Mucosa of descending colon (tissue), 3 donors: ENCODE results near the gene MSX2. TPM values are rescaled to one million over a fixed set of nuclear protein-coding genes. Genes with fewer than 3 reads are reported as not detected.

Experiments
- ATAC-seq: fragments of 200-7000 bp; cut with Tn5 transposase; one replicate; pipeline ENCODE4 v1.9.1; 2020; ENCODE audit warnings: mild to moderate bottlenecking, moderate library complexity
- DNase-seq, 3 donors: peaks; one replicate each; pipeline ENCODE4 v3.0.0-alpha.2; 2020
- H3K36me3 ChIP-seq: fragments of 200-600 bp; one replicate; pipeline ENCODE4 v1.8.0; 2021; ENCODE audit warnings: low read depth, mild to moderate bottlenecking
- H3K4me1 ChIP-seq: fragments of 200-600 bp; one replicate; pipeline ENCODE4 v1.8.0; 2021; ENCODE audit warnings: low read depth, mild to moderate bottlenecking
- H3K4me3 ChIP-seq: fragments of 200-600 bp; one replicate; pipeline ENCODE4 v1.8.0; 2021; ENCODE audit warnings: mild to moderate bottlenecking
- H3K9me3 ChIP-seq: fragments of 200-600 bp; one replicate; pipeline ENCODE4 v1.8.0; 2021; ENCODE audit warnings: mild to moderate bottlenecking
- intact Hi-C, 2 donors: fragments of 100-400 bp; cut with DNase I in 1 of 2; cut with micrococcal nuclease in 1 of 2; formaldehyde crosslinking; loops; one replicate each; pipeline versions ENCODE4 v1.11.0 to v1.11.1; 2022; cut with DNase I, micrococcal nuclease
- total RNA-seq, 3 donors: library from RNA; stranded (reverse); fragmentation: NEBNext Ultra II Directional in 2 of 3; extraction: Animal tissue kit (Norgen Biotek cat#: 25700) in 2 of 3; gene quantifications; one replicate each; pipeline versions ENCODE4 v1.2.1 to v1.2.4, GENCODE V29; 2021 to 2023
- TF ChIP-seq, protein P1 (sequence below): fragments of 200-600 bp; IDR thresholded peaks from one replicate; pipeline ENCODE4 v1.8.0; 2022; ENCODE audit warnings: antibody characterized with exemption, mild to moderate bottlenecking
- donor health status: DM: no; HTN: no; CAD: no; lungs with moderate emphysema.
- donor health status: DM: no; HTN: no; CAD: no.
- donor health status: DM: no; HTN: yes; CAD: no.

The MSX2 gene
- total RNA-seq, 3 donors from 2014 or later: 0.17 to 0.66 (median 0.31) TPM

DNA sequence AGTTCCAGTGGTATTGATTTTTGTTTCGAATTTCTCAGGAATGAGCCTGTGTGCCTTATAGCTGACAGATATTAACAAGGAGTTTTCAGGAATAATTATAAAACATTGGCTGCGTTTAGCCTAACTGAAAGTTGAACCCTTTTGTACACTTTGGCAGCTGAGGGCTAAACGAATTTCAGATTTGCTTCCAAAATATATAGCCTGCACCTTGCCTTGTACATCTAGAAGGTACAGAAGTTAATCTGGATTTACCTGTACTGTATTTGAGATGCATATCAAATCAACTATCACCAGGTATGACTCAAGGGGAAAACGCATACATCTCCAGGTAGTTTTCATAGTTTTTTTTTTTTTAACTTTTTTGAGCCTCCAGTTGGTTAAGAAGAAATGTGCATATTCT lies 1.9 kb upstream of the MSX2 start:
- peaks cover 6% of the 10 kb centered on the region for H3K4me1 ChIP-seq
- no peak overlapping the region for H3K4me3 ChIP-seq
- TF ChIP-seq, protein P1, sequence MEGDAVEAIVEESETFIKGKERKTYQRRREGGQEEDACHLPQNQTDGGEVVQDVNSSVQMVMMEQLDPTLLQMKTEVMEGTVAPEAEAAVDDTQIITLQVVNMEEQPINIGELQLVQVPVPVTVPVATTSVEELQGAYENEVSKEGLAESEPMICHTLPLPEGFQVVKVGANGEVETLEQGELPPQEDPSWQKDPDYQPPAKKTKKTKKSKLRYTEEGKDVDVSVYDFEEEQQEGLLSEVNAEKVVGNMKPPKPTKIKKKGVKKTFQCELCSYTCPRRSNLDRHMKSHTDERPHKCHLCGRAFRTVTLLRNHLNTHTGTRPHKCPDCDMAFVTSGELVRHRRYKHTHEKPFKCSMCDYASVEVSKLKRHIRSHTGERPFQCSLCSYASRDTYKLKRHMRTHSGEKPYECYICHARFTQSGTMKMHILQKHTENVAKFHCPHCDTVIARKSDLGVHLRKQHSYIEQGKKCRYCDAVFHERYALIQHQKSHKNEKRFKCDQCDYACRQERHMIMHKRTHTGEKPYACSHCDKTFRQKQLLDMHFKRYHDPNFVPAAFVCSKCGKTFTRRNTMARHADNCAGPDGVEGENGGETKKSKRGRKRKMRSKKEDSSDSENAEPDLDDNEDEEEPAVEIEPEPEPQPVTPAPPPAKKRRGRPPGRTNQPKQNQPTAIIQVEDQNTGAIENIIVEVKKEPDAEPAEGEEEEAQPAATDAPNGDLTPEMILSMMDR: no peak
- ATAC-seq (no peak), DNase-seq (no peak)
- intact Hi-C loops: no loop called here
- no peaks in the 10 kb centered on the region for H3K9me3 ChIP-seq
- H3K36me3 ChIP-seq: no peaks in the 10 kb centered on the region

GRCh38 chr5:174723315-174723978 lies 935 bp upstream of the MSX2 start:
- intact Hi-C loops: no loop called here
- H3K4me3 ChIP-seq: no peak overlapping the region
- no peaks in the 10 kb centered on the region for H3K9me3 ChIP-seq
- DNase-seq (no peak), ATAC-seq (no peak)
- no peaks in the 10 kb centered on the region for H3K36me3 ChIP-seq
- TF ChIP-seq, protein P1: no peak
- peaks cover 6% of the 10 kb centered on the region for H3K4me1 ChIP-seq

DNA sequence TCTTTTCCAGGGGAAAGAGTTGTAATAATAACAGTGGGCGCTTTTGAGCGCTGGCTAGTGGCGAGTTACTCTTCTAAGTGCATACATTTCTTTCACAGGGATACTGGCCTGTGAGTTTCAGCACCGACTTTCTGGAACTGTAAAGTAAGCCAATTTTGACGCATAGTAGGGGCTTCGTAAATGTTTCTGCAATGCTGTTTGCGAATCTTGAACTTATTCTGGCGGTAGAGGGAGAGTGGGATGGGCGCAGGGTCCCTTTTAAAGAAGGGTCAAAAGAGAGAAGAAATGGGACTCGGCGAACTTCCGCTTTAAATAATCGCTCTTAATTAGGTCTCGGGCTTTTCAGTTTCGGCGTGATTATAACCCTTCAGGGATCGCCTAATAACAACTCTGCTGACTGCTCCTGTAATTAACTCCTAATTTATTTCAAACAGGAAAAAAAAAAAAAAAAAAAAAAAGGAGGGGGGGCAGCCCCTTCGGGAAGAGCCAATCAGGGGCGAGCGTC lies 351 bp upstream of the MSX2 start:
- TF ChIP-seq, protein P1: no peak
- Histone ChIP-seq H3K9me3 (no peaks in the 10 kb centered on the region), H3K4me1 (peaks cover 6% of the 10 kb centered on the region), H3K4me3 (no peak overlapping the region), H3K36me3 (no peaks in the 10 kb centered on the region)
- intact Hi-C loops: no loop called here
- no peak for DNase-seq
- ATAC-seq: no peak

- H3K36me3 ChIP-seq: no peaks in the 10 kb centered on the region
- H3K4me1 ChIP-seq: peaks cover 6% of the 10 kb centered on the region
- no peaks in the 10 kb centered on the region for H3K9me3 ChIP-seq
- ATAC-seq: no peak
- no peak overlapping the region for H3K4me3 ChIP-seq
- no peak for DNase-seq
- intact Hi-C loops: no loop called here
- TF ChIP-seq, protein P1: no peak
Measured at GRCh38 chr5:174725261-174725990, 1.0 kb downstream of the MSX2 start.

DNA sequence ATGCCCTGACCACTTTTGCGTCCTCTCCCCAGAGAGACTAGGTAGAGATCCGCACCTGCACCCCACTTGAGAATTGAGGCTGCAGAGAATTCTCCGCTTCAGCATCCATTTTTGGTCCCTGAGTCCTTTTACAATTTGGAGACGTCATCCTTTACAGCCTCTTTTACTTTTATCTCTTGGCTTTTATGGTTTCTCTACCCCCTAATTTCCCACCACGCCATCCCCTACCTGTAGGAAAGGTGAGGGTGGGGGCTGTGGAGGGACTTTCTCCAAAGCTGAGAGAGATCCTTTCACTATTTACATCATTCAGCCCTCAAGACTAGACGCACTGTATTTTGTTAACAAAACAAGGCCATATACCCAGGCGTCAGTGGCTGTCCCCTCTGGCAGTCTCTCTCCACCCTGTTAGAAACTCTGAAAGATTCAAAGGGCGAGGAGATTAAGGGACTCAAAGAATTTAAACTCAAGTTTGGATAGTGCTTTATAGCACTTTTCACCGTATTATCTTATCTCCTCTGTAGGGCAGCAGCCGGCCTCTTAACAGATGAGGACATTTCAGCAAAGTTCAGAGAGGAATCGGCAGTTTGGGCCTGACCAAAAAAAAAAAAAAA lies 1.7 kb downstream of the MSX2 start:
- DNase-seq (no peak), ATAC-seq (no peak)
- Histone ChIP-seq H3K36me3 (no peaks in the 10 kb centered on the region), H3K9me3 (no peaks in the 10 kb centered on the region), H3K4me1 (peaks cover 6% of the 10 kb centered on the region), H3K4me3 (no peak overlapping the region)
- intact Hi-C loops: no loop called here
- TF ChIP-seq, protein P1: no peak
